Nephron (organoid): ENCODE measurements around the gene CNTNAP5.

Experiments used
- H3K27ac Mint-ChIP-seq, 3 experiments: 2 replicates each; pipeline ENCODE4 v1.8.0; 2020; ENCODE audit warnings: mixed read lengths in 3 of 3, mild to moderate bottlenecking in 2 of 3, moderate library complexity in 1 of 3
- H3K27me3 Mint-ChIP-seq: 2 replicates; pipeline ENCODE4 v1.8.0; 2021; ENCODE audit warnings: low read depth, mild to moderate bottlenecking, moderate library complexity, mixed read lengths
- H3K36me3 Mint-ChIP-seq: 2 replicates; pipeline ENCODE4 v1.8.0; 2020; ENCODE audit warnings: low read depth, mixed read lengths
- H3K4me1 Mint-ChIP-seq: 2 replicates; pipeline ENCODE4 v1.8.0; 2020; ENCODE audit warnings: mixed read lengths
- H3K4me3 Mint-ChIP-seq, 3 experiments: 2 replicates each; pipeline ENCODE4 v1.8.0; 2020; ENCODE audit warnings: mild to moderate bottlenecking in 3 of 3, mixed read lengths in 3 of 3, moderate library complexity in 2 of 3
- H3K9me3 Mint-ChIP-seq: 2 replicates; pipeline ENCODE4 v1.8.0; 2020; ENCODE audit warnings: mixed read lengths
- CTCF ChIP-seq, 3 experiments: fragments of 200-600 bp; sonication (generic); IDR thresholded peaks; one replicate each; pipeline ENCODE4 v1.5.0; 2021; ENCODE audit warnings: antibody characterized with exemption in 3 of 3; ENCODE audit not compliant: unreplicated experiment in 3 of 3

CNTNAP5 gene

GRCh38 chr2:124762388-124762787 is 737.3 kb downstream of the CNTNAP5 start:
- no peaks in the 10 kb centered on the region for H3K36me3 Mint-ChIP-seq
- no peak overlapping the region for H3K27ac Mint-ChIP-seq
- peaks cover 5% of the 10 kb centered on the region for H3K27me3 Mint-ChIP-seq
- no peaks in the 10 kb centered on the region for H3K4me1 Mint-ChIP-seq
- no peaks in the 10 kb centered on the region for H3K9me3 Mint-ChIP-seq
- TF ChIP-seq CTCF (IDR thresholded peaks at IDR 0.05; ENCODE audit: unreplicated experiment in 3 of 3), result no peak
- H3K4me3 Mint-ChIP-seq, result no peak overlapping the region

- no peak overlapping the region for H3K27ac Mint-ChIP-seq
- no peaks in the 10 kb centered on the region for H3K36me3 Mint-ChIP-seq
- no peaks in the 10 kb centered on the region for H3K9me3 Mint-ChIP-seq
- H3K4me3 Mint-ChIP-seq, result no peak overlapping the region
- no peaks in the 10 kb centered on the region for H3K4me1 Mint-ChIP-seq
- TF ChIP-seq CTCF (IDR thresholded peaks at IDR 0.05; ENCODE audit: unreplicated experiment in 3 of 3), result no peak
- peaks cover 5% of the 10 kb centered on the region for H3K27me3 Mint-ChIP-seq
Observed at GRCh38 chr2:124763611-124764010, 738.5 kb downstream of the CNTNAP5 start.

- no peak overlapping the region for H3K4me3 Mint-ChIP-seq
- no peaks in the 10 kb centered on the region for H3K9me3 Mint-ChIP-seq
- TF ChIP-seq CTCF (IDR thresholded peaks at IDR 0.05; ENCODE audit: unreplicated experiment in 3 of 3), result no peak
- no peaks in the 10 kb centered on the region for H3K27me3 Mint-ChIP-seq
- H3K36me3 Mint-ChIP-seq, result no peaks in the 10 kb centered on the region
- H3K27ac Mint-ChIP-seq, result no peak overlapping the region
- H3K4me1 Mint-ChIP-seq, result peaks cover 3% of the 10 kb centered on the region
Observed at GRCh38 chr2:124774781-124775180, 749.7 kb downstream of the CNTNAP5 start.

DNA sequence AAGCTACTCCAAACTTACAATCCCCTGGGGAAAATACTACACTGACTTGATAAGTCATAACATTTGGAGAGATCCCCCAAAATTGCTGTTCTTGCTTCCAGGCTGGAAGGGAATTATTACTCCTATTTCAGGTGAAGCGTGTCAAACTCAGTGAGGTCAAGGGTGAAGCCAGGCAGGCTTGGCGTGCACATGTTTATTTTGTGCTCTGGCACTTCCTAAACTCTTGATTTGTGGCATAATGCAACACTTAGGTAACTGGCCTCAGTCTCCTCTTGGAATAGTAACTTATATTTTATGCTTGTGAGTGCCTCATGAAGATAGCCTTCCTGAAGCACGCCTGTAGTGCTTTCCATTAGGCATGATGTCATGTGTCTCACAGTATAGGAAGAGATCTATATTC is 751.2 kb downstream of the CNTNAP5 start:
- no peaks in the 10 kb centered on the region for H3K9me3 Mint-ChIP-seq
- no peak for TF ChIP-seq CTCF (IDR thresholded peaks at IDR 0.05; ENCODE audit: unreplicated experiment in 3 of 3)
- no peak overlapping the region for H3K4me3 Mint-ChIP-seq
- no peaks in the 10 kb centered on the region for H3K27me3 Mint-ChIP-seq
- peaks cover 3% of the 10 kb centered on the region for H3K4me1 Mint-ChIP-seq
- no peaks in the 10 kb centered on the region for H3K36me3 Mint-ChIP-seq
- H3K27ac Mint-ChIP-seq, result no peak overlapping the region

DNA sequence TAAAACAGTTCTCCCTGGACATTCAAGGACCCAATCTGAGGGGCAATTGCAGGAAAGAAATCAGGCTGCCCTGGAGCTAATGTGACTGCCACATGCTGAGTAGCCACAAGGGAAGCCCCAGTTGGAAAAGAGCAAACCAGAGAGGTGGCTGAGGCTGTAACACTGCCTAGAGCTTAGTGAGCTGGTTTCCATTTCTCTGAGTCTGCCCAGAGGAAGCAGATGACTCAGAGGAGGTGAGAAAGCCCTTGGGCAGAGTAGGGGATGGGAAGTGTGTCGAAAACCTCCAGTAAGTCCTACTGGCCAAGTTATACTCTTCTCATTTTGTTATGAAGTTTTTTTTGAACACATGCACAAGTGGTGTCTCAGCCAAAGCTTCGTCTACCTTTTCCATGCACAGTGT is 753.0 kb downstream of the CNTNAP5 start:
- Mint-ChIP-seq H3K27ac (no peak overlapping the region), H3K4me3 (no peak overlapping the region)
- TF ChIP-seq CTCF (IDR thresholded peaks at IDR 0.05; ENCODE audit: unreplicated experiment in 3 of 3), result no peak

GRCh38 chr2:124796647-124797046 is 771.6 kb downstream of the CNTNAP5 start:
- Mint-ChIP-seq H3K27me3 (peaks cover 3% of the 10 kb centered on the region), H3K27ac (no peak overlapping the region), H3K4me1 (no peaks in the 10 kb centered on the region), H3K36me3 (no peaks in the 10 kb centered on the region), H3K4me3 (no peak overlapping the region), H3K9me3 (no peaks in the 10 kb centered on the region)
- TF ChIP-seq CTCF (IDR thresholded peaks at IDR 0.05; ENCODE audit: unreplicated experiment in 3 of 3), result no peak

More for the DNA sequence above, 753.0 kb downstream of the CNTNAP5 start:
- Mint-ChIP-seq H3K36me3 (no peaks in the 10 kb centered on the region), H3K9me3 (no peaks in the 10 kb centered on the region), H3K27me3 (no peaks in the 10 kb centered on the region), H3K4me1 (peaks cover 3% of the 10 kb centered on the region)
